NCI-H128 (cell line): ENCODE data around the gene ZNF839.

Experiments used
- DNase-seq: peaks from one replicate; lab custom pipeline; 2025; ENCODE audit not compliant: unreplicated experiment; lab: John Stamatoyannopoulos, UW

ZNF839 gene

GRCh38 chr14:102377696-102378095 is 58.1 kb downstream of the ZNF839 start:
- DNase-seq, result no peak

GRCh38 chr14:102378830-102379229 is 59.3 kb downstream of the ZNF839 start:
- DNase-seq, result no peak

GRCh38 chr14:102387086-102387485 is 67.5 kb downstream of the ZNF839 start:
- DNase-seq, result no peak

- DNase-seq, result no peak
Observed at GRCh38 chr14:102389246-102389645, 69.7 kb downstream of the ZNF839 start.

- DNase-seq, result no peak
Observed at GRCh38 chr14:102390064-102390855, 70.7 kb downstream of the ZNF839 start.
